Measurements from ENCODE around the gene LIN7A. TPM values are rescaled to one million over a fixed set of nuclear protein-coding genes. Genes with fewer than 3 reads are reported as not detected.
"Not testable (repeated sequence)": the region's sequence is repeated elsewhere in the genome, so short reads cannot be mapped to it uniquely, and the experiment has no call there.

The LIN7A gene
- polyA plus RNA-seq, 1 donor = 21.8 TPM

- no peak for DNase-seq
These were observed 12.5 kb downstream of the LIN7A start for GRCh38 chr12:80925237-80925636.

GRCh38 chr12:80924437-80924836 lies 13.3 kb downstream of the LIN7A start:
- DNase-seq = no peak

- DNase-seq = no peak
These were observed 17.7 kb downstream of the LIN7A start for GRCh38 chr12:80920006-80920405.

GRCh38 chr12:80917651-80918050 lies 20.1 kb downstream of the LIN7A start:
- no peak for DNase-seq

GRCh38 chr12:80912901-80913770 lies 24.6 kb downstream of the LIN7A start:
- DNase-seq = no peak

- DNase-seq = no peak
These were observed 28.4 kb downstream of the LIN7A start for GRCh38 chr12:80909370-80909769.

GRCh38 chr12:80902711-80903110 lies 35.0 kb downstream of the LIN7A start:
- no peak for DNase-seq

- no peak for DNase-seq
These were observed 36.1 kb downstream of the LIN7A start for GRCh38 chr12:80901661-80902060.

GRCh38 chr12:80895240-80895639 lies 42.5 kb downstream of the LIN7A start:
- DNase-seq = no peak

- no peak for DNase-seq
These were observed 43.6 kb downstream of the LIN7A start for GRCh38 chr12:80894179-80894578.

- no peak for DNase-seq
These were observed 44.9 kb downstream of the LIN7A start for GRCh38 chr12:80892597-80893445.

- DNase-seq = no peak
These were observed 53.1 kb downstream of the LIN7A start for GRCh38 chr12:80884651-80885050.

- DNase-seq = no peak
These were observed 56.6 kb downstream of the LIN7A start for GRCh38 chr12:80881106-80881505.

GRCh38 chr12:80878452-80878851 lies 59.3 kb downstream of the LIN7A start:
- not testable (repeated sequence) for DNase-seq

- no peak for DNase-seq
These were observed 59.9 kb downstream of the LIN7A start for GRCh38 chr12:80877721-80878265.

GRCh38 chr12:80872053-80872452 lies 65.7 kb downstream of the LIN7A start:
- no peak for DNase-seq

- DNase-seq = no peak
These were observed 68.5 kb downstream of the LIN7A start for GRCh38 chr12:80869264-80869663.

GRCh38 chr12:80868576-80868975 lies 69.2 kb downstream of the LIN7A start:
- no peak for DNase-seq

GRCh38 chr12:80867941-80868340 lies 69.8 kb downstream of the LIN7A start:
- DNase-seq = no peak

GRCh38 chr12:80864046-80864735 lies 73.5 kb downstream of the LIN7A start:
- DNase-seq = no peak

- DNase-seq = no peak
These were observed 75.2 kb downstream of the LIN7A start for GRCh38 chr12:80862531-80862930.

All from left kidney (tissue), 2 donors.